Stimulated activated CD8-positive, alpha-beta memory T cell treated with anti-CD3 and anti-CD28 coated beads, Interleukin-4, amount 100 ng/mL, for 24 hours (primary cell): Measurements from ENCODE around the gene DRGX.

Experiments
- DNase-seq: peaks from one replicate; pipeline ENCODE4 v3.0.0-alpha.2; 2020; ENCODE audit warnings: low read depth

The DRGX gene

DNA sequence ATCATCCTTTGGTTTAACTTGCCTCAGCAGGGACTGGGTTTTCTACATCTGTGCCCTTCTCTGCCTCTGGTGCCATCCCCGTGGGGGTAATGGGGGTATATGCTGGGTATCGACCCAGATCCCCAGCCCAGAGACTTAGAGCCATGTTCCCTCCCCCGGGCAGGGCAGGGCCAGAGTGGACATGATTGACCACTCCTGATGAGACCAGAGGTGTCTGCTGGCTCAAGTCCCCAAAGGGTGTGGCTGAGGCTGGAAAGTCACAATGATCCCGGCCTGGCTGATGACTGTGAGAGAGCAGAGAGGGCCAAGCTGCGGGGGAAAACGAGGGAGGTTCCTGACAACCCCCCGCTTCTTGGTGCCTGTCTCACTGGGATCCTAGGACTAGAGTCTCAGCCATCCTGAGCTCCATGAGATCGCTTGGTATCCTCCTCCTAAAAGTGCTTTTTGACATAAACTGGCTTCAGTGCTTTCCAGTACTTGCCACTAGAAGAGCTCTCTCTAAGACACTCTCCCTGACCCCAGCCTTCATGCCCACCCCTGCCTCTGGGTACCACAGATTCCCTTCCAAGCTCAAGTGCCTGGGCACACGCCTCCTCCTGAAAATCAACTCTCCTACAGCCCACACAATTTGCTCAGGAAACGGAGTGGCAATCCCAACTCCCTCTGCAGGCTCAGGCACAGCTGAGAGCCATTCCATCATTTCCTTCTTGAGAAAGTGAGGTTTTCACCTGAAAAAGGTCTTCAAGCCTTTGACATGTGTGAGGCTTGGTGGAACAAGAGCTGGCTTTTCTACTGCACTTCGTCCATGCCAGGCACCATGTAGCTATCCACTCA is 33.9 kb downstream of the DRGX start:
- DNase-seq, result no peak

DNA sequence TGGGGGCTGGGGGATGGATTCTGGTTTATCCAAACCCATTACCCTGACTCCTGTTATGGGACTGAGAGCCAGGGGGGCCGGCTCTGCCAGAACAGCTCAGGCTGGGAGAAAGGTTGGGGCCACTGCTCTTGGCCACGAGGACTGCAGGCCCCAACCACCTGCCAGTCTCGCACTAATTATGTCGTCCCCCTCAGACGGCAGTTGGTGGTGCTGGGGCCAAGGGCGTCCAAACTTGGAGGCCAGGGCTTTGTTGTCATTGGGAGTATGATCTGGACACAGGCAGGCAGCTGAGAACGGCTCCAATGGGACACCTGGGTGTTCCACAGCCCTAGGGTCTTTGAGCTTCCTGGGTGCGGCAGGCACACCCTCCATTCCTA is 34.7 kb downstream of the DRGX start:
- no peak for DNase-seq

DNA sequence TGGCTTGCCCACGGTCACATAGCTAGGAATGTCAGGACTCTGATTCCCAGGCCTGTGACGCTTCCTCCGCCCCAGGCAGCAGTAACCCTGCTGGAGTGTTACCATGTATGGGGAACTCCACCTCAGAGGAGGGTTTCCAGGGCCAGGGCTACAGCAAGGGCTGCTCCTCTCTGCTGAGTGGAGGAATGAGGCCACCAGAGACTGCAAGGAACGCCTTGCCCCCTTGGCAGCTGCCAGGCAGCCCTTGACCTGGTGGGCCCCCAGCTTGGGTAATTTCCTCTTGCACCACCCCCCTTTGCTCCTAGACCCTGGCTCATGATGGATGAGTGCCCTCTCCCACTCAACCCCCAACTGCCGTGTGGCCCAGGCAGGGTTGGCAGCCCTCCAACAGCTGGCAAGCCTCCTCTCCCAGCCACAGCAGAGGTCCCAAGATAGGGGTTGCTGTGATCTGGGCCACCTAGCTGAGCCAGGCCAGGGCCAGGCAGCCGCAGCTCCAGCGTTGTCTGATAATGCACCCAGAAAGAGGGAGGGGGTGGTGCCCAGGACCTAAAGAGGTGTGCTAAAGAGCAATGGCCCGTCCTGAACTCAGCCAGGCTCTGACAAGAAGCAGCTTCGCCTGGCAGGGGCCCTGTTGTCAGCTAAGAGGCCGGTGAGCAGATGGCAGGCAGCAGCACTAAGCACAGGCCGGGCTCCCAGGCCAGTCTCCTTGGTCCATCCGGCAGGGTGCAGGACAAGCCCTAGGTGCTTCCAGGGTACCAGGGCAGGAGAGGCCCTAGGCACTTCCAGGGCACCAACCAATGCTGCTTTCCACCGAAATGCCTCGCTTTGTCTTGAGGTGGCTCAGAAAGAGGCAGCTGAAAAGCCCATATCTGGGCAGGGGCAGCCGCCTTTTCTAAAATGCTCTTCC is 35.4 kb downstream of the DRGX start:
- DNase-seq, result no peak

DNA sequence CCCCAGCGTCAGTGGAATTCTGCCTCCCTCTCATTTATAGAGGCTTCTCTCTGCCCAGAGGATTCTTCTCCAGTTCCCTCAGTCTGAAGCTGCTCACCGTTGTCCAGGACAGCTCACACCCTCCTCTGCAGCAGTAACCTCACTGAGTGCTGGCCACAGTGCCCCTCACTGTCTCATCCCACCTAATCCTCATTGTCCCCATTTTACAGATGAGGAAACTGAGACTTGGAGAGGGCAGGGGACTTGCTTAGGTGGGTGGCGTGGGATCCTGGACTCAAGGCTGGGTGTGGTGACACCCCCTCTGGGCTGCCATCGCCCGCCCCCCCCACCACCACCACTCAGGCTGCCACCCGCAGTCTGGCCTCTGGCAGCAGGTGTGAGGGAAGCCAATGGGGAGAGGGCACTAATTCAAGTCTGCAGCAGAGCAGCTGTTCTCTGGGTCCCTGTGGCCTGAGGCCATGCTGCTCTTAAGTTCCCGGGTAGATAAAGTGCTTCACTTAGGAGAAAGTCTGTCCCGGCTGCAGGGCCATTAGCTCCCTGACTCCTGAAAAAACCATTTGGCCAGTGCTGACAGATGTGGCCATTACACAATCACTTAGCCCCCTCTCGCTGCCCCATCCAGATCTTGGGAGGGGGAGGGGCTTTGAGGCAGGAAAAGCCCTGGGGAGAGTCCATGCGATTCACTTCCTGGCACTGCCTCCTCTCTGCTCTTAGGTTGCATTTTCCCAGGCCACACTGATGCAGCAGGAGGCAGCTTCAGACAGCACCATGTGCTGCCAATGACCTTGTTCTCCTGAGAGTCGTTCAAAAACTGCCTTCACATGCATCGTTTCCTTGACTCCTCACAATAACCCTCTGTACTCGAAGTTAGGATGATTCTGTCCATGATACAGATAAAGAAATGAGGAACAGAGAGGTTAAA is 36.3 kb downstream of the DRGX start:
- DNase-seq, result no peak

DNA sequence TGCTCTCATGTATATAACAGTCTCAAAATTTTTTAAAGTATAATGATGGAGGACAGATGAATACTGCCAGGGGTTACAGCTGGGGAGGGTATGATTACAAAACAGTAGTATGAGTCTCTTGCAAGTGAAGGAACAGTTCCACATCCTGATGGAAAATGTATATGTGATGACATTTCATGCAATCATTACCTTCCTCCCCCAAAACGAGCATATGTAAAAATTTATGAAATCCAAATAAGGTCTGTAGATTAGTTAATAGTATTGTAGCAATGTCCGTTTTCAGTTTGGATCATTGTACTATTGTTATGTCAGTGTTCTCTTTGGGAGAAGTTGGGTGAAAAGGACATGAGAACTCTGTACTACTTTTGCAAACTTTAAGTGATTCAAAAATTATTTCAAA is 38.0 kb downstream of the DRGX start:
- DNase-seq, result no peak

DNA sequence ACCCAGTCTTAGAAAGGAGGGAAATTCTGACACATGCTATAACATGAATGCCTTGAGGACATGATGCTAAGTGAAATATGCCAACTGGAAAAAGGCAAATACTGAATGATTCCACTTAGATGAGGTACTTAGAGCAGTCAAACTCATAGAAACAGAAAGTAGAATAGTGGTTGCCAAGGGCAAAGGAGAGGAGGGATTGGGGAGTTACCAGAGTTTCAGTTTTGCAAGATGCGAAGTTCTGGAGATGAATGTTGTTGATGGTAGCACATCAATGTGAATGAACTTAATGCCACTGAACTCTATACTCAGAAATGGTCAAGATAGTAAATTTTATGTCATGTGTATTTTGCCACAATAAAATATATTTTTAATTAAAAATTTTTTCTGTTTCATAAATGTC is 38.9 kb downstream of the DRGX start:
- no peak for DNase-seq

DNA sequence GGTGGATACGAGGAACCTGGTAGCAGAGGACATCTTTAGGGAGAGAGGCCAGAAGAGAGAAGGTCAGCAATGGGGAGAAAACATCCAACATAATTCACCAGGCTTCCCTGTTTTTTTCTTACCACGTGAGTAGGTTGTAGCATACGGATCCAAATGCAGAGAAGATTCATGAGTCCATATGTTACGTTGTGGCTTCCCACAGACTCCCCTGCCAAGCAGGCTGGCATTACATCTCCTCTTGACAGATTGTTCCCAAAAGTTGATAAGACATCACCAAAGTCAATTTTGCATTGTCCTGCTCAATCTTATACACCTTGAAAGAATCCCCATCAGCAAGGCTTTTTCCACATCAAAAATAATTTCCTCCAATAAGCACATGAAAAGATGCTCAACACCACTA is 39.7 kb downstream of the DRGX start:
- DNase-seq, result no peak

DNA sequence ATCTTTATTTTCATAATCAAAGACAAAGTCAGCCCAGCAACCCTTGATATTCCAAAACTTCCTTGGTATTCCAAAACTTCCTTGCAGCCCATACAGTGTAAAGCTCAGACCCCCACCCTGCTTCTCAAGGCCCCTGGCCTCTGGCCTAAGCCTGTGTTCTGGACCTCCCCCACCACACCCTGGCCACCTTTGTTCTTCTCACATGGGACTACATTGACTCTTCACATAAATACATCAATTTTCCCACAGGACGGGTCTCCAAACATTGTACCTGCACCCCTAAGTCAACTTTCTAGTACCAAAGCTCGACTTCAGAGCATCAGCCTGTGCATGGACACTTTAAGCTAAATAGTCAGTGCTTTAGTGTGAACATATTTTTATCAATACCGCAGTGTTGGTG is 40.7 kb downstream of the DRGX start:
- DNase-seq, result no peak

DNA sequence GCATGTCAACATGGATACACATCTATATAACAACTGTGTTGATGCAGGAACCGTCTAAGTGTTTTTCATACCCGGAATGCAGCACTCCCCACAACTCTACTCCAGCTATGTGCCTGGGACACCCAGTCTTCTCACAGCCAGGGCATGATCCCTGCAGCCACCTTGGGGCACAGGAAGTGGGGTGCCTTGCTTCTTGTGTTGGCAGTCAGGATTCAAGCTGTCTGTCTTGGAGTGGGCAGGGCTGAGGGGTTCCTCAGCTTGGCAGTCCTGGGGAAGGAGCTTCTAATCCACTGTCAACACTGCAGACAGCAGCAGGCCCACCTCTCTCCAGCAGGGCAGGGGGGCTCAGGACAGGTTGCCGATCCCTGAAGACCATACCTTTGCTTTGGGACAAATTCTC is 41.3 kb downstream of the DRGX start:
- no peak for DNase-seq

DNA sequence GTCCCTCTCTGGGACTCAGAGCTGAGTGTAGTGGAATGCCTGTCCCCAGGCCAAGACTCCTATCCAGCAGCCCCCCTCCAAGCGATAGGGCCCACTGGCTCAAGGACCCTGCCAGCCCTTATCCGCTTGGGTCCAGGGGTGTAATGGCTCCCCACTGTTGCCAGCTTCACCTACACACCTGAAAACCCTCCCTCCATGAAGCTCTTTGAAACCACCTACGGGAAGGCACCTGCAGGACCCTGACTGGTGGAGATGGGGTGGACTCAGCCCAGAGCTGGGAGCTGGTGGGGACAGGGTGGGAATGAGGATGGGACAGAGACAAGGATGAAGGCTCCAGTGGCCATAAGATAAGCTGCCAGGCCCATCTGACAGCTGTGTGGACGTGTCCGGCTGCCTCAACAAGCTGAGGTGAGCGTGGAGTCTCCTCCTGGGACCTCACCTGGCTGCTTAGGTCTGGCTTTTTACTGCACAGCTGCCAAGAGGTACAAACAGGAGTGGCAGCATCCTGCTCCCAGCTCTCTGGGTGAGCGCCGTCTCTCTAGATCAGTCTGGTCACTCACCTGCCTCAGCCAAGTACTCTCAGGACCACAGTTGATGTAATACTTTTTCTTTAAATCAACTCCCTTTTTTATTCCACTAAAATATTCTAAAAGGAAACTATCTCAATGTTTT is 41.9 kb downstream of the DRGX start:
- no peak for DNase-seq

DNA sequence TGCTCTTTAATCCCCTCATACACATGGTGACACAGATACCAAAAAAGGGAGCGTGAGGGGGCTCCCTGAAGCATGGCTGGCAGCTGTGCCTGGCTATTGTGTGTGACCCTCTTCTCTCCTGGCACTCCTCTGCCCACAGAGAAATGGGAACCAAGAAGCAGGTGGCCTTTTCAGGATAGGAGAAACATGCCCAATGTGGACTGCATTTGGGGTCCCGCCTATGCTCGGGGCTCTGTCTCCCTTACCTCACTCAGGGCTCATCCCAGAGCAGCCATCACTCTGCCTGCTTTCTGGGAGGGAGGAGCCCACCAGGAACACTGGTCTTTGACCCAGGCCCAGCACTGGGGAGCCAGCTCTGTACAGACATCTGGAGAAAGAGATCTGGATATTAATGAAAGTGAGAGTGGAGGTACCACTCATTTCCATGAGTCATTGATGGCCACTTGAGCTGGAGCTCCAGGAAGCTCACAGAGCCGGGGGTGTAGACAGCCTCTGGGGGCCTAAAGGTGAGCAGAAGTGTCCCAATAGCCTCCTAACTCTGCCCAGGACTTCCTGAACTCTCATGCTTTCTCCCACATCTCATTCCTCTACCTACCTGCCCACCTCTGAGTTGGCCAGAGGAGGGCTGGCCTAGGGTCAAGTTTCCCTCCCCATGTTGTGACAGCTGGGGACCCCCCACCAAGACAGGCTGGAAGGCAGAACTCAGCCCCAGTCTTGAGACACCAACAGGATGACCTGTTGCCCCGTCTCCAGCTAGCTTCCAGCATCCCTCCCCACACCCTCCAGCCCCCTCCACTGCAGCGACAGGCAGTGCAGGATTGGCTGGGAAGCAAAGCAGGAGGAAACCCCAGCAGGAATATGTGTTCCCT is 42.6 kb downstream of the DRGX start:
- no peak for DNase-seq

DNA sequence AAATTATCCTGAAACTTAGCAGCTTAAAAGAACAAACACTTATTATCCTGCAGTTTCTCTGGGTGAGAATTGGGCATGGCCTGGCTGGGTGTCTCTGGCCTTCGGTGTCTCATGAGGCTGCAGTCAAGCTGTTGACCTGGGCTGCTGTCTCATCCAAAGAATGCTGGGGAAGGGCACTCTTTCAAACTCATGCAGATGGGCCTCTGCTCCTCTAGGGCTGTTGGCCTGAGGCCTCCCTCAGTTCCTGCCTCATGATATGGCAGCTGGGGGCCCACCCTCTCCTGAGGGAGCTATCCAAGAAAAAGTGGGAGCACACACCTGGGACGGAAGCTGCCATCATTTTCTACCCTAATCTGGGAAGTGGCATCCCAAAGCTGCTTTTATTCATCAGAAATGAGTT is 43.6 kb downstream of the DRGX start:
- no peak for DNase-seq

DNA sequence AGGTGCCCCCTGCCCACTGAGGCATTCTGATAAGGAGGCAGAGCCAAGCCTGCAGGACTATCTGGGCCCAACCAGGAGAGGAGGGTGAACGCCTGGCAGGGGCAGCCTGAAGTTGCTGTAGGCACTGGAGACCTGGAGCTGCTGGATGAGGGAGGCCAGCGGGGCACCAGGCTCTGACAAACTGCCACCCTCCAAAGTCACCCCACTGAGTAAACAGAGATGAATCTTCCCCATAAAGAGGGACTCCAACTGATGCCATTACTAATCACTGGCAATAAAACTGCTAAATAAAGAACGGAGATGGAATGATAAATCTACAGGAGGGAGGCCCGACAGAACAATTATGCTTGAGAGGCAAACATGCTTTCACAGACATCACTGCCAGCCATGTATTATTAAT is 44.2 kb downstream of the DRGX start:
- no peak for DNase-seq

DNA sequence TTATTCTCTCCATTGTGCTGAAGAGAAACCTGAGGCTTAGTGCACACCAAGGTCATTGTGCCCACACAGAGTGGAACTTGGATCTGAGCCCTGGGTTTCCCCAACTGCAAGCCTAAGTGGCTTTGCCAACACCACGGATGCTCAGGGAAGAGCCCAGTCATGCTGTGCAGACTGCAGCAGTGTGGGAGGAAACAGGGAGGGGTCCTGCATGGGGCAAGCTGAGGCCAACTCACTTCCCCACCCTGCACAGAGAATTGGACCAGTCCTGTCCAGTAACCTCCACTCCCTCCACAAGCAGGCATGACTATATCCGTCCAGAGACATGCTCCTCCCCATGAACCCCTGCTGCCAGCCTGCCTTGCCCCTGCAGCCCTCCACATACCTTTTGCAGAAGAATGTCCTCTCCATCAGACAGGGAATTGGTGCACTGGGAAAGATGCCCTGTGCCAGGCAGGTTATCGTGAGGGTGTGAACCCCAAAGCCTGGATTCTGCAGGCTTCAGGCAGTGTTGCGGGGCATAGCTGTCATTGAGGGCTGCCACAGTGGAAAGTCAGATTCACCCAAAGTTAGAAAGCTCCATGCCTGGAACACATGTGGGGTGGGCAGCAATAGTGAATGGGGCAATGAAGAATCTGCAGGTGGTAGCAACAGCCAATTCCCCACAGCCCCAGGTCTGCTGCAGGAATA is 44.9 kb downstream of the DRGX start:
- no peak for DNase-seq

DNA sequence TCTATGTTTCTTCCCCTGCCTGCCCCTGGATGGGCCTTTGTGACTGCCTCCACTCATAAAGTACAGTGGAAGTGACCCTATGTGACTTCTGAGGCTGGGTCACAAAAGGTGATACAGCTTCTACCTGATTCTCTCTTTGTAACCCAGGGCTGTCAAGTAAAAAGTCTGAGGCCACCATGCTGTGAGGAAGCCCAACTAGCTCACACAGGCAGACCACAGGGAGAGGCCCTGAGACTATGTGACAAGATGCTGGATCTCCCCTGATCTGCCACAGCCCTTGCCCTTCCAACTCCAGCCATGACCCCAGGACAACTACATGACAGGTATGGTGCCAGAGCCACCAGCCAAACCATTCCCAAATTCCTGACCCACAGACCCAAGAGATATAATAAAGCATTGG is 45.8 kb downstream of the DRGX start:
- DNase-seq, result no peak

DNA sequence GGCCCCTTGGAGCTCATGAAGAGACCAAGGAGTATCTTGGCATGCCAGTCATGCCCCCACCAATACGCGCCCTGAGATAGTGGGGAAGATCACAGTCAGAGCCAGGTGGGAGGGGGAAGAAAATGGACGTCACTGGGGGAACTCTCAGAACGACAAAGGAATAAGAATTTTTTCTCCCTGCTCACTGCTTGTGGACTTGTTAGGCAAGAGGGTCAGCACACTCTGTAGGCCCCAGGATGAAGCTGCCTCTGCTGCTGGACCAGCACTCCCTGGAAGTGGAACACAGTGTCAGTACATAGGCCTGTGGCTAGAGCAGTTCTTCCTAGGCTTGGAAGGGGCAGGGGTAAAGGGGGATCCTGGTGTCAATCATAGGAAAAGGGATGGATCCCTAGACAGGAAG is 46.5 kb downstream of the DRGX start:
- no peak for DNase-seq

DNA sequence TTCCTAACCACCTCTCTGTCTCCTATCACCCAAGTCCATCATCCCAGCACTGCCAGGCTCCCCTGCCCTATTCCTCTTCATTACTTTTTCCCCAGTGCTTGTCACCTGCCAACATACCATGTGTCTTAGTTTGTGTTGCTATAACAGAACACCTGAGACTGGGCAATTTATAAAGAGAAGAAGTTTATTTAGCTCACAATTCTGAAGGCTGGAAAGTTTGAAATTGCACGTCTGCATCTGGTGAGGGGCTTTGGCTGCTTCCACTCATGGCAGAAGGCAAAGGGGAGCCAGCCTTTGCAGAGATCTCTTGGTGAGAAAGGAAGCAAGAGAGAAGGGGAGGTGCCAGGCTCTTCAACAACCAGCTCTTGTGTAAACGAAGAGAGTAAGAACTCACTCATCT is 47.3 kb downstream of the DRGX start:
- DNase-seq, result no peak

DNA sequence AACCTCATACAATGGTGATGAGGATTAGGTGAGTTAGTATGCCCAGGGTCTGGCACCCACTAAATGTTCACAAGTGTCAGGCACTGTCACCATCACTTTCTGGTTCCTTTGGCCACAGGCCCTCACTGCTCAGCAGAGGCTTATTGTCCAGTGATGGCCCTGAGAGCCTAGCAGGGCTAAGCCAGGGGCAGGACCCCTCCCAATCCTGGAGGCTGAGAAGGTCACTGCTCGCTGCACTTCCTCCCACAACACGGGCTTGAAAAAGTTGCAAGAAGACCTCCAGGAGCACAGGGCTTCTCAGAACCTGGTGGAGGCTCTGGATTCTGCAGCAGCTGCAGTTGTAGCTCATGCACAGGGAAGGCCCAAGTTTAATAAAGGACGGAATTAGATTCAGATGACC is 48.1 kb downstream of the DRGX start:
- no peak for DNase-seq

DNA sequence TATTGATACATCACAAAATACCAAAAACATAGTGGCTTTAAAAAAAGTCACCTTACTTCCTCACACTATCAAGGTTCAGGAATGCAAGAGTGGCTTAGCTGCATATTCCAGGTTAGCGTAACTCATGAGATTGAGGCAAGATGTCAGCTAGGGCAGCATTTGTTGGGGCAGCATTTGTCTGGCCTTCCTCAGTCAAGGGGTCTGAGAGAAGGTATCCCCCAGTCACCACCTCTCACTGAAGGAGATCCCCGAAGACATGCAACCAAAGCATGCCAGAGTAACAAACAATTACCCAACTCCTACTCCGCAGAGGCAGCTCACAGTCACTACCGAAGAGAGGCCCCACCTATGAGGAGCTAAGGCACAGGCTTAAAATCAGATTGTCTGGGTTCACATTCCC is 48.5 kb downstream of the DRGX start:
- no peak for DNase-seq

DNA sequence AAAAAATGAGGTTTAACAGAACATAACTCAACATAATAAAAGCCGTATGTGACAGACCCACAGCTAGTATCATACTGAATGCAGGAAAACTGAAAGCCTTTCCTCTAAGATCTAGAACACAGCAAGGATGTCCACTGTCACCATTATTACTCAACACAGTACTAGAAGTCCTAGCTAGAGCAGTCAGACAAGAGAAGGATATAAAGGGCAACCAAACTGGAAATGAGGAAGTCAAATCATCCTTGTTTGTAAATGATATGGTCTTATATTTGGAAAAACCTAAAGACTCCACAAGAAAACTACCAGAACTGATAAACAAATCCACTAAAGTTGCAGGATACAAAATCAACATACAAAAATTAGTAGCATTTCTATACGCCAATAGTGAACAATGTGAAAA is 51.0 kb downstream of the DRGX start:
- no peak for DNase-seq
